Ishikawa (cell line): Measurements from ENCODE around the gene ZFAND3.

Experiments
- CEBPB ChIP-seq: IDR thresholded peaks from 2 replicates; pipeline ENCODE4 v1.6.1; 2012
- EP300 ChIP-seq: IDR thresholded peaks from 2 replicates; pipeline ENCODE4 v1.6.1; 2012; ENCODE audit warnings: borderline replicate concordance
- MAX ChIP-seq: IDR thresholded peaks from 2 replicates; pipeline ENCODE4 v1.6.1; 2012
- RAD21 ChIP-seq: IDR thresholded peaks from 2 replicates; pipeline ENCODE4 v1.6.1; 2012; ENCODE audit warnings: low read depth
- TAF1 ChIP-seq: IDR thresholded peaks from 2 replicates; pipeline ENCODE4 v1.6.1; 2012; ENCODE audit warnings: low read depth, mild to moderate bottlenecking
- TF ChIP-seq, protein P1 (sequence below): IDR thresholded peaks from 2 replicates; pipeline ENCODE4 v1.6.1; 2012; ENCODE audit warnings: low read depth, mild to moderate bottlenecking

DNA sequence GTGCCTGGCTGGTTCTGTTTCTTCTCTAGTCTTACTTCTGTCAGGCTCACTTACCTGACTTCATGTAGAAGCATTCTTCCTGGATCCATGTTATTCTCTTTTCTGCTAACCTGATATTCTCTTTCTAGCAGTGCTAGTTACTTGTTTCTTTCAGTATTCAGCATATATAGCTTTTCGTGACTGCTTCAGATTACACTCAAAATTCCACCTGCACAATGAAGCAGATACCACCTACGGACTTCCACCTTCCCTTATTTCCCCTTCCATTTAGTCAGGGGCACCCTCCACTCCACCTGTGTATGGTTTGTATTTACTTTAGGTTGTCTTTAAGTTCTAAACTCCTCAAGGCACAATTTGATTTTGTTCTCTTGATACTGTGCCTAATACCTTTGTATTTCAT, 36.8 kb downstream of the ZFAND3 start:
- TF ChIP-seq RAD21 = no peak
- TF ChIP-seq, protein P1, sequence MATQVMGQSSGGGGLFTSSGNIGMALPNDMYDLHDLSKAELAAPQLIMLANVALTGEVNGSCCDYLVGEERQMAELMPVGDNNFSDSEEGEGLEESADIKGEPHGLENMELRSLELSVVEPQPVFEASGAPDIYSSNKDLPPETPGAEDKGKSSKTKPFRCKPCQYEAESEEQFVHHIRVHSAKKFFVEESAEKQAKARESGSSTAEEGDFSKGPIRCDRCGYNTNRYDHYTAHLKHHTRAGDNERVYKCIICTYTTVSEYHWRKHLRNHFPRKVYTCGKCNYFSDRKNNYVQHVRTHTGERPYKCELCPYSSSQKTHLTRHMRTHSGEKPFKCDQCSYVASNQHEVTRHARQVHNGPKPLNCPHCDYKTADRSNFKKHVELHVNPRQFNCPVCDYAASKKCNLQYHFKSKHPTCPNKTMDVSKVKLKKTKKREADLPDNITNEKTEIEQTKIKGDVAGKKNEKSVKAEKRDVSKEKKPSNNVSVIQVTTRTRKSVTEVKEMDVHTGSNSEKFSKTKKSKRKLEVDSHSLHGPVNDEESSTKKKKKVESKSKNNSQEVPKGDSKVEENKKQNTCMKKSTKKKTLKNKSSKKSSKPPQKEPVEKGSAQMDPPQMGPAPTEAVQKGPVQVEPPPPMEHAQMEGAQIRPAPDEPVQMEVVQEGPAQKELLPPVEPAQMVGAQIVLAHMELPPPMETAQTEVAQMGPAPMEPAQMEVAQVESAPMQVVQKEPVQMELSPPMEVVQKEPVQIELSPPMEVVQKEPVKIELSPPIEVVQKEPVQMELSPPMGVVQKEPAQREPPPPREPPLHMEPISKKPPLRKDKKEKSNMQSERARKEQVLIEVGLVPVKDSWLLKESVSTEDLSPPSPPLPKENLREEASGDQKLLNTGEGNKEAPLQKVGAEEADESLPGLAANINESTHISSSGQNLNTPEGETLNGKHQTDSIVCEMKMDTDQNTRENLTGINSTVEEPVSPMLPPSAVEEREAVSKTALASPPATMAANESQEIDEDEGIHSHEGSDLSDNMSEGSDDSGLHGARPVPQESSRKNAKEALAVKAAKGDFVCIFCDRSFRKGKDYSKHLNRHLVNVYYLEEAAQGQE = no peak
- TF ChIP-seq MAX = no peak
- TF ChIP-seq CEBPB = no peak
- peak; percentile 62; the same call in 1 of the 2 replicates for TF ChIP-seq EP300
- no peak for TF ChIP-seq TAF1
